Activated CD8-positive, alpha-beta memory T cell treated with anti-CD3 and anti-CD28 coated beads, Interleukin-2, amount 50 U/mL, for 48 hours (primary cell): ENCODE data around the gene FNBP1.

Experiments
- DNase-seq: peaks from one replicate; pipeline ENCODE4 v3.0.0-alpha.2; 2020

Gene FNBP1

GRCh38 chr9:129850821-129851550 is 192.0 kb downstream of the FNBP1 start:
- DNase-seq = no peak

- no peak for DNase-seq
Observed at GRCh38 chr9:129849901-129850300, 193.1 kb downstream of the FNBP1 start.

- DNase-seq = no peak
Observed at GRCh38 chr9:129848712-129849441, 194.1 kb downstream of the FNBP1 start.

GRCh38 chr9:129845373-129845772 is 197.6 kb downstream of the FNBP1 start:
- DNase-seq = no peak

- no peak for DNase-seq
Observed at GRCh38 chr9:129841071-129841470, 201.9 kb downstream of the FNBP1 start.

- no peak for DNase-seq
Observed at GRCh38 chr9:129840034-129840433, 203.0 kb downstream of the FNBP1 start.

GRCh38 chr9:129839324-129840023 is 203.5 kb downstream of the FNBP1 start:
- no peak for DNase-seq

- no peak for DNase-seq
Observed at GRCh38 chr9:129838707-129839259, 204.2 kb downstream of the FNBP1 start.
